NB4 (cell line): ENCODE measurements around the gene NOS2.

Source experiments
- POLR2A ChIP-seq: IDR thresholded peaks from 2 replicates; pipeline ENCODE4 v1.6.1; 2011; ENCODE audit warnings: mild to moderate bottlenecking; ENCODE audit not compliant: insufficient read length; ENCODE audit errors: extremely low read depth
- TF ChIP-seq, protein P1 (sequence below): IDR thresholded peaks from one replicate; pipeline ENCODE4 v1.5.1; 2012; ENCODE audit warnings: low read depth, low read length

DNA sequence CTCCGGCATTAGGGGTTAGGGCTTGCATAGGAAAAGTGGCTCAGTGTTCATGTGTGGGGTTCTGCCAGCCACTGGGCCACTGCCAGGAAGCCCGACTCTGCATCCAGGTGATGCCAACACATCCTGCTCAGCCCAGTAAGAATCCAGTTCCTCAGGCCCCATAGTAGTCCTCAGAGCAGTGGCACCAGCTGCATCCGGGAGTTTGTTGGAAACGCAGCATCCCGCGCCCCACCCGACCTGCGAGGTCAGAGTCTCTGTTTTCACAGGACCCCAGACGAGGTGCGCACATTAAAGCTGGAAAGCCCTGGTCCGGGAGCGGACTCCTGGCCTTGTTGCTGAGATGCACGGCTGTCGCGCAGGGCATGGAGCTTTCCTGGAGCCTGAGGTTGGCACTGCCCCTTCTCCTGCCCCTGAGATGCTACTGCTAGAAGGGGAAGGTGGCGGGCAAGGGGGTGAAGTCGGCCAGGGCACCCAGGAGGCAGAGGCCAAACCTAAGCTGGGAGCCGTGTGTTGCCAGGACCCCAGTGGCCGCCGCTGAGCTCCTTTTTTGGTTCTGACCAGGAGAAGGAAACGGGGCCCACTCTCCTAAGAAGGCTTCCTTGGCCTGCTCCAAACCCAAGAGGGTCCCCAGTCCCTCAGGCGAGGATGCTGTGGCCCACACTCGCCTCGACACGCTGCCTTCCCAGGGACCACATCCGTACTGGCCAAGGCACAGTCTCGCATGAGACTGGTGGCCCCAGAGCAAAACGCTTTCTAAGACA, 44.4 kb downstream of the NOS2 start:
- TF ChIP-seq, protein P1, sequence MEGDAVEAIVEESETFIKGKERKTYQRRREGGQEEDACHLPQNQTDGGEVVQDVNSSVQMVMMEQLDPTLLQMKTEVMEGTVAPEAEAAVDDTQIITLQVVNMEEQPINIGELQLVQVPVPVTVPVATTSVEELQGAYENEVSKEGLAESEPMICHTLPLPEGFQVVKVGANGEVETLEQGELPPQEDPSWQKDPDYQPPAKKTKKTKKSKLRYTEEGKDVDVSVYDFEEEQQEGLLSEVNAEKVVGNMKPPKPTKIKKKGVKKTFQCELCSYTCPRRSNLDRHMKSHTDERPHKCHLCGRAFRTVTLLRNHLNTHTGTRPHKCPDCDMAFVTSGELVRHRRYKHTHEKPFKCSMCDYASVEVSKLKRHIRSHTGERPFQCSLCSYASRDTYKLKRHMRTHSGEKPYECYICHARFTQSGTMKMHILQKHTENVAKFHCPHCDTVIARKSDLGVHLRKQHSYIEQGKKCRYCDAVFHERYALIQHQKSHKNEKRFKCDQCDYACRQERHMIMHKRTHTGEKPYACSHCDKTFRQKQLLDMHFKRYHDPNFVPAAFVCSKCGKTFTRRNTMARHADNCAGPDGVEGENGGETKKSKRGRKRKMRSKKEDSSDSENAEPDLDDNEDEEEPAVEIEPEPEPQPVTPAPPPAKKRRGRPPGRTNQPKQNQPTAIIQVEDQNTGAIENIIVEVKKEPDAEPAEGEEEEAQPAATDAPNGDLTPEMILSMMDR = no peak
- no peak for TF ChIP-seq POLR2A
